ENCODE measurements around the gene STRADB.
"Not testable (repeated sequence)": the region's sequence is repeated elsewhere in the genome, so short reads cannot be mapped to it uniquely, and the experiment has no call there.

Gene STRADB

DNA sequence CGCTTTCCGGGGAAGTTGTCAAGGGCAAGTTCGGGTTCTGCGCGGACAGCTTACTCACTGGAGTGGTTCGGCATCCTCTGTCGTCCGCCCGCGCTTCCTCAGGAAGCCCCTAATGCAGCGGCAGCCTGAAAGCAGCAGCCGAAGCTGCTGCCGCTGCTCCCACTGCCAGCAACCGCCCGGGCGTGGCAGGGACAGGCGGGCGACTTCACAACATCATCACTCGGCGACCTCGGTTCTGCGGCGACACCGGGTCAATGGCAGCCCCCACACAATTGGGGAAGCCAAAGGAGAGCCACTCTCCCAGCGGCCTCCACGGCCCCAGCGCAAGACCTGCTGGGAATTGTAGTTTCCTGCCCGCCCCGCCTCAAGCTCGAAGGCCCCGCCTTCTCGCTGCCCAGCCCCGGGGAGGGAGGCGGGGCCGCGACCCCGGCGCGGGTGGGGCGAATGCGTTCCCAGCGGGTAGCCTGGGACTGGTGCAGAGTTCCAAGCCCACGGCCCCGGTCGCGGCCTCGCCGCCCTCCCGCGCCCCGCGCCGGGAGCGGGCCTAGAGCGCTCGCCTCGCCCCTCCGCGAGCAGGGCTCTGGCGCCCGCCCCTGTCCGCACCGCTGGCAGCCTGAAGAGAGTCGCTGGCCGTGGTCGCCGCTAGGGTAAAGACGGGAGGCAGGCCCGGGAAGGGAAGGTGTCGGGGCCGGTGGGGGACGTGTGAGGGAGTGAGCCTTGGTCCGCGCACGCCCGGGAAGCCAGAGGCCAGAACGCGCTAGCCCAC is at the start of gene STRADB, which contains the start of gene TRAK2:
STRADB (plus strand) TSS at position 449 of the 766 bp plus-strand sequence. CDS start 3,101 bp downstream, outside the sequence.
TRAK2 (minus strand) TSS at position 167 of the 766 bp plus-strand sequence. CDS start 30,951 bp downstream, outside the sequence.
- DNase-seq: peak; percentile 81

DNA sequence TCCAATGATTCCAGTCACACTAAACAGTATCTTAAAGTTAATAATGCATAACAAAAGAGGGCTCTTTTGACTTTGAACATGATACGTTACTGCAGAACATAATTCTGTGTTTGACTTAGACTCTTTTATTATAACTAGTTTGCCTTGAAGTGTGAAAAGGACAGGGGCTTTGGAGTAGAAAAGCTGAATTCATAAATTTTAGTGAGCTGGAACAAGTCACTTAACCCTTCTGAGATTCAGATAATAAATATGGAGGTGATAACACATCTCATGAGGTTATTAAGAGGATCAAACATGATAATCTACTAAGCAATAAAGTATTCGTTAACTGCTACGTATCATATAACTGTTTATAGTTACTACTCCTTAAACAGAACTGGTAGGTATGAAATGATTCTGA is 49.7 kb upstream of the STRADB start:
- DNase-seq: no peak

GRCh38 chr2:201402651-201403562 is 48.6 kb upstream of the STRADB start:
- DNase-seq: no peak

DNA sequence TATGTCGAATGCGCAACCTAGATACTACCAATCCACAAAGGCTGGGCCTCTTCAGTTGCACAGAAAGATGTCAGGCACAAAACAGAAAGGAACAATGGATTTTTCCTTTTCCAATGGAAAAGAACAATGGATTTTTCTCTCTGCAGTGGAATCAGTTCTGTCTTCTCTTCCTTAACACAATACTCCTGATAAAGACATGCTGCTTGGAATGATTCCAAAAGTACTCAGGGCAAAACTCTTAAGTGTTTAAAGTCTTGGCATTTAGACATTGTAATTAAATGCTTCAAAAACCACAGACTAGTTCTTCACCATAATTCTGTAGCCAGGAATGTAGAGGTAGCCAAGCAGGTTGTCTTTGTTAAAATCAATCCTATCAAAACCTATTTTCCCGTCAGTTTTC is 47.7 kb upstream of the STRADB start:
- no peak for DNase-seq

DNA sequence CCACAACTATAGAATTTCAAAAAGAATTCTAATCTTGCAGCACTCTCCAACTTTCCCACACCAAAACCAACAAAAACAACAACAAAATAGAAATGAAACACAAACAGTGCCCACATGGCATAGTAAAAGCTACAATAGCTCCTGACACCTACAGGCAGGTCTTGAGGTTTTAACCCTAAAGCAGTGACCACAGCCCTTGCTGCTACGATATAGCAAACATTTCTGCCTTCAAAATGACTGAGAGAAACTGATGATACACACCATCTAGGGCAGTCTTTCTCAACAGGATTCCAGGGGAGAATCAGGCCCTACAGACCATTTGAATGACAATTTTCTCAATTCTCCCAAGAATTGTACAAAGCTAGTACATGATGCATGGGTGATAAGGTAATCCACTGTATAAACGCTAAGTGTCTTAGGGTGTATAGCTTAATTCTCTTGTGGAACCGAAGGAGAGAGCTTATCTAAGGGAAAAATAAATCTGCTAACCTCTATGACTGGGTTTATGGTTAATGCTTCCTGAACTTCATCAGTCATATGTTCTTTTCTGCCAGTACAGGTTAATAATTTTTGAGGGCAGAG is 46.8 kb upstream of the STRADB start:
- no peak for DNase-seq

GRCh38 chr2:201406077-201406662 is 45.4 kb upstream of the STRADB start:
- peak; percentile 66 for DNase-seq

DNA sequence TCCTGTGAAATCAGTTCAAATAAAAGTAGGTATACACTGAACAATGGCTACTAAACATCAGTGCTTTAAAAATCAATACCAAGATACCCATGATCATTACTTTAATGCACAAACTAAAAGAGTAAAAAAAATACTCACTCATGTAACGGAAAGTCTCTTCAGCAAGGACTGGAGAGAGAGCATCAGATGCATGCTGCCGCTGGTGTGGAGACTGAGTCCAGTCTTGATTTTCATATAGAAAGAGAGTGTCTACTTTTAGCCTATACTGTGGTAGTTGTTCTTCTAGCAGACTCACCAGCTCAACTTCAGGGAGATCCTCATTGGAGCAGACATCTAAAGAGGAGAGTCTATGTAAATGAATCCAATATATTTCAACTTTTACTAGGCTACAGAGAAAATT is 44.3 kb upstream of the STRADB start:
- DNase-seq: no peak

DNA sequence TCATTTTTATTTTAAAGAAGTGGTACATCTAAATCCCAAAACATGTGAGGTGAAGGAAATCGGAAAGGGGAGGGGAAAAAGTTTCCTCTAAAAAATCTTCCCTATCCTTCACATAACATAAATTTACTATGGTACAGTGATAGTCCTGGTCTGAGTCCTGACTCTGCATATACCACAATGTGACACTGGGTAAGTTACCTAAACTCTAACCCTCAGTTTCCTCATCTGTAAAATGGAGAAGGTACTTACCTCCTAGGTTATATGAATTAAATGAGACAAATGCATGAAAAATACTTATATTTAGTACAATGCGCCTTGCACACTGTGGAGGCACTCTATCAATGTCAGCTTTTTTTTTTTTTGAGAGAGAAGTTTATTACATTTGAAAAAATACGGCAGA is 42.6 kb upstream of the STRADB start:
- DNase-seq: no peak

GRCh38 chr2:201411421-201411820 is 40.1 kb upstream of the STRADB start:
- no peak for DNase-seq

DNA sequence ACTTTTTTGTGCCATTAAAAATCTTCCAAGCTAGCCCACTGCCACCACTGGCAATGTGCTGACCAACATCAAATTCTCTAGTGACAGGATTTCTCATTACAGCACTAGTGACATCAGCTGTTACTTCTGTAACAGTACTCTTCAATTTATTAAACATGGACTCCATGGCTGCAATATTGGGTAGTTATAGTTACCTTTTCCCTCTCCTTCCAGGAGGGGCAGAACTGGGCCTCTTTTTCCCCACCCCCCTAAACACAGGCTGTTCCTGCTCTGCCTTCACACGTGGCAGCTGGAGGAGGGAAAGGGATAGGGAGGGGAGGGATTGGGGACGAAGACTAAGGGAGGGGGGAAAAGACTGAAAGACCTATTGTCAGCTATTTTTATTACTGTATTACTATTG is 38.4 kb upstream of the STRADB start:
- DNase-seq: no peak

- no peak for DNase-seq
Measured at GRCh38 chr2:201413552-201413951, 38.0 kb upstream of the STRADB start.

- no peak for DNase-seq
Measured at GRCh38 chr2:201414099-201415023, 37.2 kb upstream of the STRADB start.

GRCh38 chr2:201415149-201415548 is 36.4 kb upstream of the STRADB start:
- no peak for DNase-seq

- DNase-seq: no peak
Measured at GRCh38 chr2:201419057-201419635, 32.4 kb upstream of the STRADB start.

DNA sequence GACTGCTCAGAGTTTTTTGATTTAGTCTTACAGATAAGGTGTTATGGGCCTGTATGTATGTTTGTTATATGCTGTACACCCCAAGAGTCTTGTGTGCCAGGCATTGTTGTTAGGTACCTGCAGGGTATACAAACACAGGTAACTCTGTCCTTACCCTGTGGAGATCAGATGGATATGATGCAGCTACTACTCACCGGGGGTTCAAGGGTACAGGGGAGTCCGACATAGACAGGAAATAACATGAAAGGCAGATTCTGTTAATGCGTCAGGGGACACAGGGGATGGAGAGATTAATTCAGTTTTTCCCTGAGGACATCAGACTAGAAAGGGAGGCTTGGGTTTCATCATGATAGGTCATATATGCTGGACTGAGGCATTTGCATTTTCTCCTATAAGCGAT is 31.6 kb upstream of the STRADB start:
- no peak for DNase-seq

GRCh38 chr2:201420442-201421113 is 31.0 kb upstream of the STRADB start:
- DNase-seq: no peak

GRCh38 chr2:201425952-201426351 is 25.6 kb upstream of the STRADB start:
- DNase-seq: no peak

DNA sequence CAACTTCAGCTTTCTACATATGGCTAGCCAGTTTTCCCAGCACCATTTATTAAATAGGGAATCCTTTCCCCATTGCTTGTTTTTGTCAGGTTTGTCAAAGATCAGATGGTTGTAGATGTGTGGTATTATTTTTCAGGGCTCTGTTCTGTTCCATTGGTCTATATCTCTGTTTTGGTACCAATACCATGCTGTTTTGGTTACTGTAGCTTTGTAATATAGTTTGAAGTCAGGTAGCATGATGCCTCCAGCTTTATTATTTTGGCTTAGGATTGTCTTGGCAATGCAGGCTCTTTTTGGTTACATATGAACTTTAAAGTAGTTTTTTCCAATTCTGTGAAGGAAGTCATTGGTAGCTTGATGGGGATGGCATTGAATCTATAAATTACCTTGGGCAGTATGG is 23.2 kb upstream of the STRADB start:
- DNase-seq: not testable (repeated sequence)

DNA sequence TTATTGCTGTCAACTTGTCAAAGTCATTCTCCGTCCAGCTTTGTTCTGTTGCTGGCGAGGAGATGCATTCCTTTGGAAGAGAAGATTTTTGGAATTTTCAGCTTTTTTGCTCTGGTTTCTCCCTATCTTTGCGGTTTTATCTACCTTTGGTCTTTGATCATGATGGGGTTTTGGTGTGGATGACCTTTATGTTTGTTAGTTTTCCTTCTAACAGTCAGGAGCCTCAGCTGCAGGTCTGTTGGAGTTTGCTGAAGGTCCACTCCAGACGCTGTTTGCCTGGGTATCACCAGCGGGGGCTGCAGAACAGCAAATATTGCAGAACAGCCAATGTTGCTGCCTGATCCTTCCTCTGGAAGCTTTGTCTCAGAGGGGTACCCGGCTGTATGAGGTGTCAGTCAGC is 21.7 kb upstream of the STRADB start:
- DNase-seq: not testable (repeated sequence)

GRCh38 chr2:201430322-201430721 is 21.2 kb upstream of the STRADB start:
- not testable (repeated sequence) for DNase-seq

DNA sequence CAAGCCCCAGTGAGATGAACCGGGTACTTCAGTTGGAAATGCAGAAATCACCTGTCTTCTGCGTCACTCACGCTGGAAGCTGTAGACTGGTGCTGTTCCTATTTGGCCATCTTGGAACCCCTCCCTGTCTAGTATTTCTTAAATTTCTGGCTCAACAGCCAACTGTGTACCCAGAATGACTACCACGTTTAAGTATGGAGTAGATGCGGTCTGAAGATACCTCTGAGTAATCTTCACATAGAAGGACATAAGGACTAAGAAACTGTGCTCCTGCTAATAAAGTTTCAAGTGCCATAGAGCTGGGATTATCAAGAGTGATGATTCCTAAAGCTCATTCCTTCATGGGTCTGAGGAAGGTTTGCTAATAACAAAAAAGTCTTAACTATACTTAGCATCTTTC is 20.7 kb upstream of the STRADB start:
- no peak for DNase-seq

Measured in NCI-H1048 (cell line).